B cell (primary cell): ENCODE measurements around the gene NRG4. TPM values are rescaled to one million over a fixed set of nuclear protein-coding genes. Genes with fewer than 3 reads are reported as not detected.

ENCODE experiments used
- ATAC-seq: fragments of 200-7000 bp; cut with Tn5 transposase; one replicate; pipeline ENCODE4 v1.10.0; 2021; ENCODE audit warnings: low read depth, mild to moderate bottlenecking, moderate number of reproducible peaks, moderate library complexity
- CTCF ChIA-PET: fragments of 350-600 bp; sonication (Branson Sonifier 250); formaldehyde crosslinking; loops from one replicate; lab custom pipeline; 2021; ENCODE audit warnings: antibody characterized with exemption, inconsistent platforms; lab: Charles Lee
- POLR2A ChIA-PET: fragments of 350-600 bp; sonication (Branson Sonifier 250); formaldehyde crosslinking; loops from one replicate; lab custom pipeline; 2021; ENCODE audit warnings: antibody characterized with exemption; lab: Charles Lee
- DNase-seq: peaks from one replicate; pipeline ENCODE4 v3.0.0; 2013
- H2AFZ ChIP-seq: 2 replicates; pipeline ENCODE4 v1.6.1; 2012; ENCODE audit warnings: mild to moderate bottlenecking, low read depth, low read length; ENCODE audit not compliant: insufficient read depth, poor library complexity, severe bottlenecking
- H3K27ac ChIP-seq, 2 donors: 1 replicate in 1 of 2; 2 replicates in 1 of 2; pipeline ENCODE4 v1.5.1; 2012 to 2013; ENCODE audit warnings: low read length in 2 of 2, mild to moderate bottlenecking in 2 of 2, moderate library complexity in 1 of 2
- H3K27me3 ChIP-seq, 4 experiments: fragments of 200-600 bp in 1 of 4; sonication (generic) in 1 of 4; replicated peaks in 1 of 4; 1 replicate in 2 of 4; 2 replicates in 2 of 4; pipeline versions ENCODE4 v1.6.1 to v1.7.0; 2013 to 2016; ENCODE audit warnings: low read length in 3 of 4, mild to moderate bottlenecking in 2 of 4, mixed read lengths in 1 of 4, moderate library complexity in 1 of 4; ENCODE audit not compliant: insufficient read depth in 4 of 4, control insufficient read depth in 3 of 4; ENCODE audit errors: control extremely low read depth in 1 of 4
- H3K36me3 ChIP-seq, 2 experiments: replicated peaks in 1 of 2; 1 replicate in 1 of 2; 2 replicates in 1 of 2; pipeline versions ENCODE4 v1.6.1 to v1.7.1; 2013; ENCODE audit warnings: low read length in 1 of 2; ENCODE audit not compliant: insufficient read depth in 2 of 2, control insufficient read depth in 1 of 2; ENCODE audit errors: control extremely low read depth in 1 of 2, extremely low read depth in 1 of 2
- H3K4me1 ChIP-seq, 2 donors: fragments of 200-600 bp in 1 of 2; sonication (generic) in 1 of 2; 1 replicate in 1 of 2; 2 replicates in 1 of 2; pipeline versions ENCODE4 v1.5.1 to v1.6.1; 2013 to 2017; ENCODE audit warnings: low read length in 2 of 2; ENCODE audit not compliant: control insufficient read depth in 2 of 2, insufficient read depth in 2 of 2
- H3K4me2 ChIP-seq: replicated peaks from 2 replicates; pipeline ENCODE3; 2012; ENCODE audit warnings: mild to moderate bottlenecking, low read depth, low read length; ENCODE audit not compliant: poor library complexity, severe bottlenecking
- H3K4me3 ChIP-seq, 5 experiments: fragments of 200-600 bp in 1 of 5; sonication (generic) in 1 of 5; 1 replicate in 3 of 5; 2 replicates in 2 of 5; pipeline versions ENCODE4 v1.5.1 to v1.7.0; 2011 to 2016; ENCODE audit warnings: low read length in 4 of 5, mild to moderate bottlenecking in 4 of 5, low read depth in 2 of 5, control low read depth in 1 of 5, moderate library complexity in 1 of 5; ENCODE audit not compliant: insufficient read depth in 1 of 5; ENCODE audit errors: control extremely low read depth in 1 of 5, extremely low read depth in 1 of 5
- H3K79me2 ChIP-seq: fragments of 200-600 bp; sonication (generic); one replicate; pipeline ENCODE4 v1.6.0; 2016; ENCODE audit warnings: low read length; ENCODE audit not compliant: control insufficient read depth, insufficient read depth
- H3K9ac ChIP-seq: fragments of 200-600 bp; sonication (generic); 2 replicates; pipeline ENCODE4 v1.6.1; 2017; ENCODE audit warnings: mild to moderate bottlenecking, low read length, moderate library complexity
- H3K9me3 ChIP-seq, 3 donors: one replicate each; pipeline versions ENCODE4 v1.6.1 to v1.7.1; 2013; ENCODE audit warnings: low read length in 2 of 3; ENCODE audit not compliant: control insufficient read depth in 2 of 3, insufficient read depth in 1 of 3; ENCODE audit errors: control extremely low read depth in 1 of 3
- H4K20me1 ChIP-seq: 2 replicates; pipeline ENCODE4 v1.6.0; 2012; ENCODE audit warnings: mild to moderate bottlenecking, low read length; ENCODE audit not compliant: insufficient read depth, control insufficient read depth, poor library complexity, severe bottlenecking
- H3K27ac Mint-ChIP-seq: one replicate; pipeline ENCODE4 v1.8.0; 2021; ENCODE audit warnings: mixed read lengths
- H3K27me3 Mint-ChIP-seq: one replicate; pipeline ENCODE4 v1.8.0; 2021; ENCODE audit warnings: mixed read lengths
- H3K4me1 Mint-ChIP-seq: one replicate; pipeline ENCODE4 v1.8.0; 2021; ENCODE audit warnings: mixed read lengths
- H3K4me3 Mint-ChIP-seq: one replicate; pipeline ENCODE4 v1.8.0; 2021; ENCODE audit warnings: mixed read lengths
- H3K9me3 Mint-ChIP-seq: one replicate; pipeline ENCODE4 v1.8.0; 2022; ENCODE audit warnings: mixed read lengths; ENCODE audit not compliant: insufficient read depth
- CTCF ChIP-seq: fragments of 200-600 bp; IDR thresholded peaks from one replicate; pipeline ENCODE4 v1.8.0; 2022; ENCODE audit warnings: antibody characterized with exemption, mild to moderate bottlenecking
- EZH2 ChIP-seq: IDR thresholded peaks from 2 replicates; pipeline ENCODE4 v1.6.1; 2012; ENCODE audit warnings: borderline replicate concordance, low read depth, mild to moderate bottlenecking, moderate library complexity, low read length; ENCODE audit not compliant: insufficient read depth, poor library complexity, severe bottlenecking
- WGBS: methylation state at CpG from one replicate; pipeline ENCODE4 v1.1.5; 2013; ENCODE audit warnings: missing lambda C conversion rate; ENCODE audit not compliant: insufficient coverage; 5-methylcytosine and 5-hydroxymethylcytosine counted together
- intact Hi-C: fragments of 100-400 bp; cut with micrococcal nuclease; formaldehyde crosslinking; loops from one replicate; pipeline ENCODE4 v1.10.0; 2022
- polyA plus RNA-seq: library from polyadenylated mRNA; depleted of rRNA; stranded (reverse); fragments of >200 nt; gene quantifications from 2 replicates; pipeline ENCODE4 v1.2.3, GENCODE V29; 2012
- total RNA-seq, 2 donors: library from RNA; stranded (reverse); fragments of 120-200 nt in 1 of 2; gene quantifications; 1 replicate in 1 of 2; 2 replicates in 1 of 2; pipeline versions ENCODE4 v1.2.3 to v1.2.4, GENCODE V29; 2013 to 2022

Gene NRG4
- total and polyA plus RNA-seq, 2 donors (not counting 1 experiment from before 2014, with no cell fraction given): 0.37 TPM; not detected in 1

- Histone ChIP-seq H3K79me2 (no peaks in the 10 kb centered on the region), H3K9ac (no peak overlapping the region), H3K4me2 (no peak overlapping the region), H3K27ac (no peak overlapping the region), H3K36me3 (no peaks in the 10 kb centered on the region), H4K20me1 (no peaks in the 10 kb centered on the region), H3K27me3 (peaks cover 0 to 41% (median 23%) of the 10 kb centered on the region in 4 experiments), H2AFZ (no peak overlapping the region), H3K9me3 (no peaks in the 10 kb centered on the region), H3K4me1 (peaks cover 29 to 32% of the 10 kb centered on the region in 2 donors), H3K4me3 (no peak overlapping the region)
- Mint-ChIP-seq H3K27me3 (peaks cover 56% of the 10 kb centered on the region), H3K9me3 (no peaks in the 10 kb centered on the region), H3K4me1 (peaks cover 34% of the 10 kb centered on the region), H3K27ac (no peak overlapping the region), H3K4me3 (no peak overlapping the region)
- ChIA-PET POLR2A (no interaction called here), CTCF (interaction anchor here (6.7 kb wide), 1 partner anchor 78 kb away, joined by 97 read pairs; no protein-coding TSS in a partner anchor)
- DNase-seq (no peak), ATAC-seq (no peak)
- 100% methylated on average over 1 of the region's 5 CpGs for WGBS
- intact Hi-C loops: no loop called here
- no peak for TF ChIP-seq EZH2
- TF ChIP-seq CTCF: no peak
These were observed 49.5 kb upstream of the NRG4 start for GRCh38 chr15:76061700-76062099.

GRCh38 chr15:76060118-76060989 lies 48.1 kb upstream of the NRG4 start:
- Histone ChIP-seq H3K27ac (no peak overlapping the region), H2AFZ (peak overlapping the region; percentile 44), H3K9me3 (no peaks in the 10 kb centered on the region), H4K20me1 (no peaks in the 10 kb centered on the region), H3K4me3 (peak overlapping the region in 4 of 5 experiments; percentile 36 to 60 (median 53)), H3K36me3 (no peaks in the 10 kb centered on the region), H3K9ac (peak overlapping the region; percentile 57), H3K4me1 (peaks cover 33 to 35% of the 10 kb centered on the region in 2 donors), H3K4me2 (peak overlapping the region; percentile 95), H3K79me2 (no peaks in the 10 kb centered on the region), H3K27me3 (peaks cover 0 to 38% (median 22%) of the 10 kb centered on the region in 4 experiments)
- ChIA-PET CTCF (interaction anchor here (6.7 kb wide), 1 partner anchor 79 kb away, joined by 97 read pairs; no protein-coding TSS in a partner anchor), POLR2A (interaction anchor here (0.6 kb wide), 1 partner anchor 251 kb away, joined by 4 read pairs; no protein-coding TSS in a partner anchor)
- Mint-ChIP-seq H3K27ac (no peak overlapping the region), H3K9me3 (no peaks in the 10 kb centered on the region), H3K4me1 (peaks cover 36% of the 10 kb centered on the region), H3K27me3 (peaks cover 48% of the 10 kb centered on the region), H3K4me3 (peak overlapping the region; percentile 81)
- intact Hi-C loops: no loop called here
- ATAC-seq: no peak
- DNase-seq: peak; percentile 71
- WGBS: 8% methylated on average over 20 of the region's 20 CpGs
- TF ChIP-seq EZH2: no peak
- no peak for TF ChIP-seq CTCF
